ENCODE measurements around the gene KCTD15. TPM values are rescaled to one million over a fixed set of nuclear protein-coding genes. Genes with fewer than 3 reads are reported as not detected.

KCTD15 gene
- total RNA-seq, 1 experiment from 2014 or later, result 41.5 TPM

- TF ChIP-seq, protein P1, sequence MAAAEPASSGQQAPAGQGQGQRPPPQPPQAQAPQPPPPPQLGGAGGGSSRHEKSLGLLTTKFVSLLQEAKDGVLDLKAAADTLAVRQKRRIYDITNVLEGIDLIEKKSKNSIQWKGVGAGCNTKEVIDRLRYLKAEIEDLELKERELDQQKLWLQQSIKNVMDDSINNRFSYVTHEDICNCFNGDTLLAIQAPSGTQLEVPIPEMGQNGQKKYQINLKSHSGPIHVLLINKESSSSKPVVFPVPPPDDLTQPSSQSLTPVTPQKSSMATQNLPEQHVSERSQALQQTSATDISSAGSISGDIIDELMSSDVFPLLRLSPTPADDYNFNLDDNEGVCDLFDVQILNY (CRISPR knock-in tag; IDR thresholded peaks at IDR 0.05), result no peak
- TF ChIP-seq ZNF232 (CRISPR knock-in tag; IDR thresholded peaks at IDR 0.05) (no peak), NR2C2 (CRISPR knock-in tag; IDR thresholded peaks at IDR 0.05) (no peak), TEAD1 (CRISPR knock-in tag; IDR thresholded peaks at IDR 0.05) (no peak), TCF7 (CRISPR knock-in tag; IDR thresholded peaks at IDR 0.05; ENCODE audit: low read depth) (no peak)
- TF ChIP-seq, protein P2, sequence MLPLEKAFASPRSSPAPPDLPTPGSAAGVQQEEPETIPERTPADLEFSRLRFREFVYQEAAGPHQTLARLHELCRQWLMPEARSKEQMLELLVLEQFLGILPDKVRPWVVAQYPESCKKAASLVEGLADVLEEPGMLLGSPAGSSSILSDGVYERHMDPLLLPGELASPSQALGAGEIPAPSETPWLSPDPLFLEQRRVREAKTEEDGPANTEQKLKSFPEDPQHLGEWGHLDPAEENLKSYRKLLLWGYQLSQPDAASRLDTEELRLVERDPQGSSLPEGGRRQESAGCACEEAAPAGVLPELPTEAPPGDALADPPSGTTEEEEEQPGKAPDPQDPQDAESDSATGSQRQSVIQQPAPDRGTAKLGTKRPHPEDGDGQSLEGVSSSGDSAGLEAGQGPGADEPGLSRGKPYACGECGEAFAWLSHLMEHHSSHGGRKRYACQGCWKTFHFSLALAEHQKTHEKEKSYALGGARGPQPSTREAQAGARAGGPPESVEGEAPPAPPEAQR (CRISPR knock-in tag; IDR thresholded peaks at IDR 0.05), result no peak
Observed at GRCh38 chr19:33766623-33767022, 30.0 kb upstream of the KCTD15 start (continued).

GRCh38 chr19:33767898-33768413 is 28.7 kb upstream of the KCTD15 start:
- ATAC-seq, result peak; percentile 78
- ChIA-PET CTCF (interaction anchor here (0.6 to 5.5 kb wide), 35 partner anchors 10 to 545 kb away, joined by 3 to 70 read pairs (median 5); partner anchors contain the start of genes CEBPG, PEPD and SLC7A10), POLR2A (interaction anchor here (1.0 kb wide), 1 partner anchor 246 kb away, joined by 3 read pairs; no protein-coding TSS in a partner anchor)
- no peak overlapping the region for H3K4me3 Mint-ChIP-seq
- DNase-seq (ENCODE audit: low spot score), result peak; percentile 91
- no peaks in the 10 kb centered on the region for H3K36me3 Mint-ChIP-seq
- peaks cover 11% of the 10 kb centered on the region for H3K4me1 Mint-ChIP-seq
- no peak overlapping the region for H3K27ac Mint-ChIP-seq
- H3K9me3 Mint-ChIP-seq, result no peaks in the 10 kb centered on the region
- H3K27me3 Mint-ChIP-seq (ENCODE audit: low read depth), result no peaks in the 10 kb centered on the region; the same call in 1 of the 2 replicates
- TF ChIP-seq CTCF (IDR thresholded peaks at IDR 0.05), result no peak
- TF ChIP-seq ZBTB21 (CRISPR knock-in tag; IDR thresholded peaks at IDR 0.05; ENCODE audit: borderline replicate concordance), result 0 out of 2 replicates have a peak, but pooled peaks have one; percentile 42
- TF ChIP-seq, protein P3, sequence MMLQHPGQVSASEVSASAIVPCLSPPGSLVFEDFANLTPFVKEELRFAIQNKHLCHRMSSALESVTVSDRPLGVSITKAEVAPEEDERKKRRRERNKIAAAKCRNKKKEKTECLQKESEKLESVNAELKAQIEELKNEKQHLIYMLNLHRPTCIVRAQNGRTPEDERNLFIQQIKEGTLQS (CRISPR knock-in tag; conservative IDR thresholded peaks at IDR 0.05), result no peak
- TF ChIP-seq ZNF281 (CRISPR knock-in tag; IDR thresholded peaks at IDR 0.05), result peak; percentile 77; the same call in 1 of the 2 replicates
- peak; percentile 71 for TF ChIP-seq TEAD4 (CRISPR knock-in tag; IDR thresholded peaks at IDR 0.05)
- TF ChIP-seq, protein P4, sequence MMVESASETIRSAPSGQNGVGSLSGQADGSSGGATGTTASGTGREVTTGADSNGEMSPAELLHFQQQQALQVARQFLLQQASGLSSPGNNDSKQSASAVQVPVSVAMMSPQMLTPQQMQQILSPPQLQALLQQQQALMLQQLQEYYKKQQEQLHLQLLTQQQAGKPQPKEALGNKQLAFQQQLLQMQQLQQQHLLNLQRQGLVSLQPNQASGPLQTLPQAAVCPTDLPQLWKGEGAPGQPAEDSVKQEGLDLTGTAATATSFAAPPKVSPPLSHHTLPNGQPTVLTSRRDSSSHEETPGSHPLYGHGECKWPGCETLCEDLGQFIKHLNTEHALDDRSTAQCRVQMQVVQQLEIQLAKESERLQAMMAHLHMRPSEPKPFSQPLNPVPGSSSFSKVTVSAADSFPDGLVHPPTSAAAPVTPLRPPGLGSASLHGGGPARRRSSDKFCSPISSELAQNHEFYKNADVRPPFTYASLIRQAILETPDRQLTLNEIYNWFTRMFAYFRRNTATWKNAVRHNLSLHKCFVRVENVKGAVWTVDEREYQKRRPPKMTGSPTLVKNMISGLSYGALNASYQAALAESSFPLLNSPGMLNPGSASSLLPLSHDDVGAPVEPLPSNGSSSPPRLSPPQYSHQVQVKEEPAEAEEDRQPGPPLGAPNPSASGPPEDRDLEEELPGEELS (CRISPR knock-in tag; IDR thresholded peaks at IDR 0.05), result peak; percentile 84
- peak; percentile 57; the same call in 1 of the 2 replicates for TF ChIP-seq FOXK1 (CRISPR knock-in tag; IDR thresholded peaks at IDR 0.05)
- no peak for TF ChIP-seq JAZF1 (CRISPR knock-in tag; IDR thresholded peaks at IDR 0.05)
- peak; percentile 75 for TF ChIP-seq TP53 (CRISPR knock-in tag; IDR thresholded peaks at IDR 0.05)
- TF ChIP-seq ZNF121 (CRISPR knock-in tag; IDR thresholded peaks at IDR 0.05), result no peak
- no peak for TF ChIP-seq GTF2I (CRISPR knock-in tag; conservative IDR thresholded peaks at IDR 0.05)
- TF ChIP-seq, protein P5, sequence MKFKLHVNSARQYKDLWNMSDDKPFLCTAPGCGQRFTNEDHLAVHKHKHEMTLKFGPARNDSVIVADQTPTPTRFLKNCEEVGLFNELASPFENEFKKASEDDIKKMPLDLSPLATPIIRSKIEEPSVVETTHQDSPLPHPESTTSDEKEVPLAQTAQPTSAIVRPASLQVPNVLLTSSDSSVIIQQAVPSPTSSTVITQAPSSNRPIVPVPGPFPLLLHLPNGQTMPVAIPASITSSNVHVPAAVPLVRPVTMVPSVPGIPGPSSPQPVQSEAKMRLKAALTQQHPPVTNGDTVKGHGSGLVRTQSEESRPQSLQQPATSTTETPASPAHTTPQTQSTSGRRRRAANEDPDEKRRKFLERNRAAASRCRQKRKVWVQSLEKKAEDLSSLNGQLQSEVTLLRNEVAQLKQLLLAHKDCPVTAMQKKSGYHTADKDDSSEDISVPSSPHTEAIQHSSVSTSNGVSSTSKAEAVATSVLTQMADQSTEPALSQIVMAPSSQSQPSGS (CRISPR knock-in tag; IDR thresholded peaks at IDR 0.05; ENCODE audit: borderline replicate concordance, low read depth), result no peak
- TF ChIP-seq HMGA2 (CRISPR knock-in tag; IDR thresholded peaks at IDR 0.05), result no peak
- TF ChIP-seq ZNF232 (CRISPR knock-in tag; IDR thresholded peaks at IDR 0.05), result peak; percentile 96
- TF ChIP-seq, protein P6, sequence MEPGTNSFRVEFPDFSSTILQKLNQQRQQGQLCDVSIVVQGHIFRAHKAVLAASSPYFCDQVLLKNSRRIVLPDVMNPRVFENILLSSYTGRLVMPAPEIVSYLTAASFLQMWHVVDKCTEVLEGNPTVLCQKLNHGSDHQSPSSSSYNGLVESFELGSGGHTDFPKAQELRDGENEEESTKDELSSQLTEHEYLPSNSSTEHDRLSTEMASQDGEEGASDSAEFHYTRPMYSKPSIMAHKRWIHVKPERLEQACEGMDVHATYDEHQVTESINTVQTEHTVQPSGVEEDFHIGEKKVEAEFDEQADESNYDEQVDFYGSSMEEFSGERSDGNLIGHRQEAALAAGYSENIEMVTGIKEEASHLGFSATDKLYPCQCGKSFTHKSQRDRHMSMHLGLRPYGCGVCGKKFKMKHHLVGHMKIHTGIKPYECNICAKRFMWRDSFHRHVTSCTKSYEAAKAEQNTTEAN (CRISPR knock-in tag; IDR thresholded peaks at IDR 0.05), result peak; percentile 84; the same call in 1 of the 2 replicates
- TF ChIP-seq JUN (CRISPR knock-in tag; IDR thresholded peaks at IDR 0.05), result peak; percentile 90
- TF ChIP-seq, protein P7, sequence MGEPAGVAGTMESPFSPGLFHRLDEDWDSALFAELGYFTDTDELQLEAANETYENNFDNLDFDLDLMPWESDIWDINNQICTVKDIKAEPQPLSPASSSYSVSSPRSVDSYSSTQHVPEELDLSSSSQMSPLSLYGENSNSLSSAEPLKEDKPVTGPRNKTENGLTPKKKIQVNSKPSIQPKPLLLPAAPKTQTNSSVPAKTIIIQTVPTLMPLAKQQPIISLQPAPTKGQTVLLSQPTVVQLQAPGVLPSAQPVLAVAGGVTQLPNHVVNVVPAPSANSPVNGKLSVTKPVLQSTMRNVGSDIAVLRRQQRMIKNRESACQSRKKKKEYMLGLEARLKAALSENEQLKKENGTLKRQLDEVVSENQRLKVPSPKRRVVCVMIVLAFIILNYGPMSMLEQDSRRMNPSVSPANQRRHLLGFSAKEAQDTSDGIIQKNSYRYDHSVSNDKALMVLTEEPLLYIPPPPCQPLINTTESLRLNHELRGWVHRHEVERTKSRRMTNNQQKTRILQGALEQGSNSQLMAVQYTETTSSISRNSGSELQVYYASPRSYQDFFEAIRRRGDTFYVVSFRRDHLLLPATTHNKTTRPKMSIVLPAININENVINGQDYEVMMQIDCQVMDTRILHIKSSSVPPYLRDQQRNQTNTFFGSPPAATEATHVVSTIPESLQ (CRISPR knock-in tag; IDR thresholded peaks at IDR 0.05), result 0 out of 2 replicates have a peak, but pooled peaks have one; percentile 35

Measured in WTC11 (cell line).